ENCODE data around the gene LMAN2L. TPM values are rescaled to one million over a fixed set of nuclear protein-coding genes. Genes with fewer than 3 reads are reported as not detected.

LMAN2L gene
- total and polyA plus RNA-seq, 2 of the 8 experiments (the other 6 are each of a cell fraction or from before 2014, with no cell fraction given): 14.3 to 17.6 TPM

- TF ChIP-seq MAFK (IDR thresholded peaks at IDR 0.05; ENCODE audit: low read depth, low read length): no peak
- TF ChIP-seq KDM1A (IDR thresholded peaks at IDR 0.05; ENCODE audit: borderline replicate concordance, low read length): no peak
- no peak for TF ChIP-seq ZNF274 (IDR thresholded peaks at IDR 0.05; ENCODE audit: borderline replicate concordance, extremely low read depth, low read length)
- no peak for TF ChIP-seq ASH2L (IDR thresholded peaks at IDR 0.05; ENCODE audit: low read length)
- no peak for TF ChIP-seq HDAC2 (IDR thresholded peaks at IDR 0.05; ENCODE audit: borderline replicate concordance in 1 of 2, low read depth in 2 of 2, low read length in 2 of 2)
Measured at GRCh38 chr2:96756788-96757476, 17.1 kb upstream of the LMAN2L start (continued).

All from H1 (cell line).